ENCODE results near the gene ST14.

The ST14 gene

DNA sequence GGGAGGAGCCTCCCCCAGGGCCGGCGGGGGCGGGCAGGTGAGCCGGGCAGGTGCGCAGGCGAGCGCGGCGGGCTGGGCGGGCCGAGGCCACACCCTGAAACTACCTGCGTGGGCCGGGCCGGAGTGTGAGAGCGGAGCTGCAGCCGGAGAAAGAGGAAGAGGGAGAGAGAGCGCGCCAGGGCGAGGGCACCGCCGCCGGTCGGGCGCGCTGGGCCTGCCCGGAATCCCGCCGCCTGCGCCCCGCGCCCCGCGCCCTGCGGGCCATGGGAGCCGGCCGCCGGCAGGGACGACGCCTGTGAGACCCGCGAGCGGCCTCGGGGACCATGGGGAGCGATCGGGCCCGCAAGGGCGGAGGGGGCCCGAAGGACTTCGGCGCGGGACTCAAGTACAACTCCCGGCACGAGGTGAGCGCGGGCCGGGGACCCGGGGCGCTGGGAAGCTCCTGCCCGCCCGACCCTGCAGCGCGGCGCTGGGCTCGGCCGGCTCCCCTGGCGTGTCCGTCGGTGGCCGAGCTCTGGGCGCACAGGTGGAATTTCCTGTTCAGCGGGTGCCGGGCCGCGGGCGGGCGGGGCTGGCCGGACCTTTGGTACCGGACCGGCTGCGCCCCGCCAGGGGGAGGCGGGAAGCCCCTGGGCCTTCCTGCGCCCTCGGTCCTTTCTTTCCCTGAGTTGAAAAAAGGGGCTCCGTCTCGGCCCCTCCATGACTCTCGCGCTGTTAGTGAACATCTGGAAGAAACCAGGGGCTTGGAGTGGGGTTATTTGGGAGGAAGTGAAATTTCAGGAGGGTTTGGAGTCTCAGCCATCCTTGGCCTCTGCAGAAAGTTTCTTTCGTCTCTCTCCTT, at the start of gene ST14:
TSS of gene ST14 (plus strand) at position 126 of the 841 bp plus-strand sequence. CDS start at position 324, 198 bp downstream.
- DNase-seq (ENCODE audit: low read depth in 2 of 2) = no peak

- no peak for DNase-seq (ENCODE audit: low read depth in 2 of 2)
These were observed 49.1 kb upstream of the ST14 start for GRCh38 chr11:130110339-130111108.

GRCh38 chr11:130112071-130112830, 47.3 kb upstream of the ST14 start:
- DNase-seq (ENCODE audit: low read depth in 2 of 2) = no peak

DNA sequence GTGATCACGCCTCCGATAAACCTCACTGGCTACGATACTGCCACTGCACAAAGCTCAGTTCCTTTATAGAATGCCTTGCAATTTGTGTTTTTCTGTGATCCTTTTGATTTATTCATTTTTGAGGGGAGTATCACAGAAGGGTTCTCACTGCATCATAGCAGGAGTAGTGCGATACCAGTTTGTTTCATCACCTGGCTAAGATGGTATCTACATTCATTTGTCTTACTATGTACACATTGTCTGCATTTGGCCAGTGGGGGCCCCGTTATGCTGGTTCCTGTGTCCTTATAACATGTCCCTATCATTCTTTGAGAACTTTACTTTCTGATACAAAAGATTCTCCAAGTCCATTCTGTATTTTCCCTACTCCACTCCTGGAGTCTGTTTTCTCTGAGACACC, 45.3 kb upstream of the ST14 start:
- DNase-seq (ENCODE audit: low read depth in 2 of 2) = no peak

DNA sequence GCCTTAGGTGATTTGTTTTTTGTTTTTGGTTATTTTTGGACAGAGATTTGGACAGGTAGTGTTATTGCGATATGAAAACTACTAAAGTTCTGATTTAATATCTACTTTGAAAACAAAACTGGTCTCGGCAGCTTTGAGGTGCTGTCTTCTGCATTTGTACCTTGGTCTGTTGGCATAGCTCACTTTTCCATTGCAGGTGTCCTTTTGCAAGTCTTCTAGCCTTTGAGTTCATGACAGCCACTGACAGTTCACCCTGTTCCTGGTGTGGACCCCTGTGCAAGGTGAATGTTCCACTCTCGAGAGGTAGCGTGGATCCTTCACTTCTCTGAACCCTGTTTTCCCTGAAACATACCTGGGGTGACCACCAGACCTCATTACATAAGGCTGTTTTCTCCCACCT, 44.9 kb upstream of the ST14 start:
- DNase-seq (ENCODE audit: low read depth in 2 of 2) = no peak

- no peak for DNase-seq (ENCODE audit: low read depth in 2 of 2)
These were observed 44.4 kb upstream of the ST14 start for GRCh38 chr11:130115218-130115617.

DNA sequence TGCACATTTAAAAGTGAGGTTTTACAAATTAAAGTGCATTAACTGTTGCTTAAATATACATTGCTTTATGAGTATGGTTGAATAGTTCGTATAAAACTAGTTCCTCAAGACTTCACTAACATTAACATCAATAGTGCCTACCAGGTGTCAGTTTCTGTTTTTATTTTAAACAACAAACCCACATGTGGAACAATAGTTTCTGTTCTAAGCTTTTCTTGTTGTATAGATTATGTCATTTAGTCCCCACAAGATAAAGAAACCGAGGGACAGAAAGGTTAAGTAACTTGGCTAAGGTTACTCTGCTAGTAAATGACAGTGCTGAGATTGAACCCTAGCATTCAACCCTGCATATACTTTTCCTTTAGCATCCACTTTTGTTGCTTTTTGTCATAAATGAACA, 41.4 kb upstream of the ST14 start:
- no peak for DNase-seq (ENCODE audit: low read depth in 2 of 2)

- no peak for DNase-seq (ENCODE audit: low read depth in 2 of 2)
These were observed 40.8 kb upstream of the ST14 start for GRCh38 chr11:130118636-130119387.

DNA sequence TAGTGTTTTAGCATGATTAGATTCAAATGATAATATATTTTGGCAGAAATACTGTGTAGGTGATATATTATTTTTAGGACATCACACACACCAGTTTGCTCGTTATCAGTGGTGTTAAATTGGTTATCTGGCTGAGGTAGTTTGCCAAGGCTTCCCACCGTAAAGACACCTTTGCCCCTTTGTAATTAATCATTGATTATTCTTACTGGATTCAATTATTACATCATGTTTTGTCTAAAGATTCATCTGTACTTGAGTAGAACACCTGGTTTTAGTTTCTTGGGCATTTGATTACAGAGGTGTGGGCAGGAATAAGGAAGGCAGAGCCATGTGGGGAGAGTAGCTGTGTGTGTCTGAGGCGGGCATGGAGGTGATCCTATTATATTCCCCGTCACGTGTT, 39.5 kb upstream of the ST14 start:
- no peak for DNase-seq (ENCODE audit: low read depth in 2 of 2)

- no peak for DNase-seq (ENCODE audit: low read depth in 2 of 2)
These were observed 38.1 kb upstream of the ST14 start for GRCh38 chr11:130121445-130121978.

DNA sequence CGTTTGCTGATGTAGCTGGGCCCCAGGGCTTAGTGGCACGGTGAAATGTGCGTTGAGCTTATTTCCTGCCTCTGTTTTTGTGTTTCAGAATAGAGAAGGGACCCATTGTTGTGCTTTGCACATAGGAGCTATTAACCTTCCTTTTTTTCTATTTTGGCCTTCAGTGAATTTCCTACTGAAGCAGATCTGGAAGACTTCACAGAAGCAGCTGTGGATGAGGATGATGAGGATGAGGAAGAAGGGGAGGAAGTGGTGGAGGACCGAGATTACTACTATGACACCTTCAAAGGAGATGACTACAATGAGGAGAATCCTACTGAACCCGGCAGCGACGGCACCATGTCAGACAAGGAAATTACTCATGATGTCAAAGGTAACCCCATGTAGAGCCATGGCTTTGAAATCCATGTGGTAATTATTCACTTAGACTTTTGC, 37.4 kb upstream of the ST14 start:
- DNase-seq (ENCODE audit: low read depth in 2 of 2) = no peak

DNA sequence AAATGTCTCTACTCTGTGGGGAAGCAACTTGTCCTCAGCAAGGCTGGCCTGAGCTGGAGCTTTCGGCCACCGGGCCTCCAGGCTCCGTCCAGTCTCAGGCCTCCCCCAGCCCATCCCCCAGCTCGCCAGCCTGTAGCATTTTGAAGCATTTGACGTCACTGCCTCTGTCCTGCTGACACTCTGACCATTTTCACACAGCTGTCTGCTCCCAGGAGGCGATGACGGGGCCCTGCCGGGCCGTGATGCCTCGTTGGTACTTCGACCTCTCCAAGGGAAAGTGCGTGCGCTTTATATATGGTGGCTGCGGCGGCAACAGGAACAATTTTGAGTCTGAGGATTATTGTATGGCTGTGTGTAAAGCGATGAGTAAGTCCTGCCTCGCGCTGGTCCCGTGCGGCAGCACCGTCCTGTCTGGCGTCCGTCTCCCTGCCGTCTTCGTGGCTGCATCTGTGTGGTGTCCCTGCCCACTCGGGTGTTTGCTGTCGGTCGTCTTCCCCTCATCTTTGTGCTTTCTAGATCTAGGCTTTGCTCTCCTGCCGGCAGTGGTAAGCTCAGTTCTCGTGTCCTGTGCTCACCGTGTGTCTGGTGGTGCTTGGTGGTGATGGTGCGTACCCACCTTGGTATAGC, 36.1 kb upstream of the ST14 start:
- no peak for DNase-seq (ENCODE audit: low read depth in 2 of 2)

- DNase-seq (ENCODE audit: low read depth in 2 of 2) = no peak
These were observed 35.5 kb upstream of the ST14 start for GRCh38 chr11:130124096-130124495.

- no peak for DNase-seq (ENCODE audit: low read depth in 2 of 2)
These were observed 33.9 kb upstream of the ST14 start for GRCh38 chr11:130125638-130126037.

- no peak for DNase-seq (ENCODE audit: low read depth in 2 of 2)
These were observed 33.1 kb upstream of the ST14 start for GRCh38 chr11:130126516-130126915.

DNA sequence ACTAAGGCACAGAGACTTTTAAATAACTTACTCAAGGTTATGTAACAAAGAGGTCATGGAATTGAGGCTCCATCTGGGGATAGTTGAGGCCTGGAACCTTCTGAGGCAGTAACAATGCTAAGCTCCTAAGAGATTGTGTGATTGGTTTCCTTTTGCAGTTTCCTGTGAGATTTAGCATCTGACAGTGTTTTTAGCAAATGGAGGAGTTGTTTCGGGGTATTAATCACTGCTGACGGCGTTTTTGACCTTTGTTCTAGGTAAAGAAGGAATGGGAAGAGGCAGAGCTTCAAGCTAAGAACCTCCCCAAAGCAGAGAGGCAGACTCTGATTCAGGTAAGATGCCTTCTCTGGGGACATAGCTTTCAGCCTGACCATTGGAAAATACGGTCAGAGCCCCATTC, 32.1 kb upstream of the ST14 start:
- DNase-seq (ENCODE audit: low read depth in 2 of 2) = no peak

GRCh38 chr11:130128626-130129025, 31.0 kb upstream of the ST14 start:
- DNase-seq (ENCODE audit: low read depth in 2 of 2) = no peak

- DNase-seq (ENCODE audit: low read depth in 2 of 2) = no peak
These were observed 29.7 kb upstream of the ST14 start for GRCh38 chr11:130129922-130130321.

DNA sequence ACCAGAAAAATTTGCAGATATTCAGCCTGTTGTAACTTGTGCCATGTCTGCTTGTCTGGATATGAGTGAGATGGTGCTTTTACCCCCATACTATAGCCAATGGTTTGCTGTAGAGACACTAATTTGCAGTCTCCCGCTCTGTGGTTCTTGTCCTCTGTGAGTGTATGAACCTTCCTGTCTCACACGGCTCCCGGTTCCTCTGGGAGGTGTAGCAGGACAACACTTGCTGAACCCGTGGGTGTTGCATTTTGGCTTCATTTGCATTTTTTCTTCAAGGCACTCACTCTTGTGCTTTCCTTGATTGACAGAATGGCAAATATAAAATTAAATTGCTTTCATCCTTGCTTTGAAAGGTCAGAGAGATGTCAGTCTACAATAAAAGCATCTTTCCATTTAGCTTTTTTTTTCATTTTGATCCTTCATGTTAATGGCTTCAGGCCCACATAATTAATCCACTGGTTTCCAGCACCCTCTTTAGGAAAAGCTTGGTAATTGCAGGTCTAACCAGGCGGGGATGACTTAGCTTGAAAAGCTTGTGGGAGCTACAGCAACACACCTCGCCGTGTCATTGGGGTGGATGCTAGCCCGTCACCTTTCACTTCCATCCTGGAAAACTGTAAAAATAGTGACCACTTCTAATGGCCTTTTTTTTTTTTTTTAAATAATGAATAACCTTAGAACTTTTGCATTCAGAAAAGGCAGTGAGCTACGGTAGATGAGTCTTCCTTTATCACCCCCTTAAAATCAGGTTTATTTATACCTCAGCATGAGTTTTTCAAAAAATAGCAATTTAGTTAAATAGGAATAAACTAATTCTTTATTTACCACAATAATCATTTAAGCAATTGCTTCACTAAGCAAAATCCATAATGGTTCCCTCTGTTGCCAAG, 27.4 kb upstream of the ST14 start:
- DNase-seq (ENCODE audit: low read depth in 2 of 2) = peak; percentile 24 to 30

DNA sequence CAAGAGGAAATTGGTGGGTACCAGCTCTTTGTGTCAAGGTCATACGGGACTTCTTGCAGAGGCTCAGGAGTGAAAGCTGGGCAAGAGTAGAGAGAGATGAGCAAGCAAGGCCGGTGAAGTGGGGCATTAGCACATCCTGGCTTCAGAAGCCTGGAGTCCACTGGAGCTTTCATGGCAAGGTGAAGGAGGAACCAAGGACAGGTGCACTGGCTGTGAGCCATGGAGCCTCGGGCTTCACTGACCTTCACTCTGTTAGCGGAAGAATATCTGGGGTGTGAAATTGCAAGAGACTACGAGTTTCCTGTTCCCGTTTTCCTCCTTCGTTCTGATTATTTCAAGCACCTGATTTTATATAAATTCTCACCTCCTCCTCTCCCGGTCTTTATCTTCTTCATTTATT, 25.9 kb upstream of the ST14 start:
- no peak for DNase-seq (ENCODE audit: low read depth in 2 of 2)
